Mesendoderm (in vitro differentiated cells): ENCODE measurements around the gene ATP1B2.
A peak's percentile ranks its signal among the peaks of the same experiment; 100 is the strongest.

Source experiments
- DNase-seq: peaks from one replicate; pipeline ENCODE4 v3.0.0; 2013
- H2AK5ac ChIP-seq: 2 replicates; pipeline ENCODE4 v1.6.1; 2013; ENCODE audit warnings: low read length, inconsistent platforms
- H2BK120ac ChIP-seq: 2 replicates; pipeline ENCODE4 v1.6.1; 2013; ENCODE audit warnings: low read depth, mild to moderate bottlenecking, low read length, moderate library complexity, mixed read lengths
- H2BK15ac ChIP-seq: replicated peaks from 2 replicates; pipeline ENCODE4 v1.6.1; 2013; ENCODE audit warnings: low read depth, mild to moderate bottlenecking, moderate library complexity
- H2BK5ac ChIP-seq: 2 replicates; pipeline ENCODE4 v1.6.1; 2013; ENCODE audit warnings: low read length, inconsistent platforms
- H3K18ac ChIP-seq: 2 replicates; pipeline ENCODE4 v1.6.1; 2013; ENCODE audit warnings: mild to moderate bottlenecking, low read length, mixed read lengths
- H3K23ac ChIP-seq: one replicate; pipeline ENCODE4 v1.6.1; 2013; ENCODE audit warnings: low read length
- H3K27ac ChIP-seq: 2 replicates; pipeline ENCODE4 v1.5.1; 2013; ENCODE audit warnings: low read depth, mild to moderate bottlenecking, inconsistent platforms, low read length, moderate library complexity
- H3K27me3 ChIP-seq: 2 replicates; pipeline ENCODE4 v1.6.1; 2013; ENCODE audit warnings: low read length, control low read depth, mild to moderate bottlenecking, inconsistent platforms; ENCODE audit not compliant: insufficient read depth, poor library complexity
- H3K36me3 ChIP-seq: 2 replicates; pipeline ENCODE4 v1.6.1; 2013; ENCODE audit warnings: low read length, inconsistent platforms; ENCODE audit not compliant: control insufficient read depth, insufficient read depth
- H3K4ac ChIP-seq: one replicate; pipeline ENCODE4 v1.6.1; 2013; ENCODE audit warnings: low read depth, mild to moderate bottlenecking, low read length, moderate library complexity
- H3K4me1 ChIP-seq: 2 replicates; pipeline ENCODE4 v1.6.1; 2013; ENCODE audit warnings: low read depth, low read length, inconsistent platforms; ENCODE audit not compliant: control insufficient read depth
- H3K4me2 ChIP-seq: 2 replicates; pipeline ENCODE4 v1.6.1; 2013; ENCODE audit warnings: low read length
- H3K4me3 ChIP-seq: 2 replicates; pipeline ENCODE4 v1.5.1; 2013; ENCODE audit warnings: mild to moderate bottlenecking, low read length
- H3K56ac ChIP-seq: one replicate; pipeline ENCODE4 v1.6.1; 2013; ENCODE audit warnings: low read length
- H3K79me1 ChIP-seq: 2 replicates; pipeline ENCODE4 v1.6.1; 2013; ENCODE audit warnings: low read length, inconsistent platforms
- H3K79me2 ChIP-seq: 2 replicates; pipeline ENCODE4 v1.6.1; 2013; ENCODE audit warnings: mild to moderate bottlenecking, low read length; ENCODE audit not compliant: control insufficient read depth, insufficient read depth
- H3K9ac ChIP-seq: 2 replicates; pipeline ENCODE4 v1.6.1; 2013; ENCODE audit warnings: low read length, inconsistent platforms
- H4K5ac ChIP-seq: one replicate; pipeline ENCODE4 v1.6.1; 2013; ENCODE audit warnings: low read length
- H4K8ac ChIP-seq: one replicate; pipeline ENCODE4 v1.6.1; 2013; ENCODE audit warnings: low read depth, mild to moderate bottlenecking, control low read depth, low read length, moderate library complexity
- WGBS: extraction: QIAGEN DNeasy Blood & Tissue Kit; methylation state at CpG from one replicate; pipeline ENCODE4 v1.1.7; 2013; ENCODE audit warnings: low lambda C conversion rate, missing lambda C conversion rate; ENCODE audit not compliant: insufficient coverage; ENCODE audit errors: extremely low coverage; 5-methylcytosine and 5-hydroxymethylcytosine counted together

The ATP1B2 gene

DNA sequence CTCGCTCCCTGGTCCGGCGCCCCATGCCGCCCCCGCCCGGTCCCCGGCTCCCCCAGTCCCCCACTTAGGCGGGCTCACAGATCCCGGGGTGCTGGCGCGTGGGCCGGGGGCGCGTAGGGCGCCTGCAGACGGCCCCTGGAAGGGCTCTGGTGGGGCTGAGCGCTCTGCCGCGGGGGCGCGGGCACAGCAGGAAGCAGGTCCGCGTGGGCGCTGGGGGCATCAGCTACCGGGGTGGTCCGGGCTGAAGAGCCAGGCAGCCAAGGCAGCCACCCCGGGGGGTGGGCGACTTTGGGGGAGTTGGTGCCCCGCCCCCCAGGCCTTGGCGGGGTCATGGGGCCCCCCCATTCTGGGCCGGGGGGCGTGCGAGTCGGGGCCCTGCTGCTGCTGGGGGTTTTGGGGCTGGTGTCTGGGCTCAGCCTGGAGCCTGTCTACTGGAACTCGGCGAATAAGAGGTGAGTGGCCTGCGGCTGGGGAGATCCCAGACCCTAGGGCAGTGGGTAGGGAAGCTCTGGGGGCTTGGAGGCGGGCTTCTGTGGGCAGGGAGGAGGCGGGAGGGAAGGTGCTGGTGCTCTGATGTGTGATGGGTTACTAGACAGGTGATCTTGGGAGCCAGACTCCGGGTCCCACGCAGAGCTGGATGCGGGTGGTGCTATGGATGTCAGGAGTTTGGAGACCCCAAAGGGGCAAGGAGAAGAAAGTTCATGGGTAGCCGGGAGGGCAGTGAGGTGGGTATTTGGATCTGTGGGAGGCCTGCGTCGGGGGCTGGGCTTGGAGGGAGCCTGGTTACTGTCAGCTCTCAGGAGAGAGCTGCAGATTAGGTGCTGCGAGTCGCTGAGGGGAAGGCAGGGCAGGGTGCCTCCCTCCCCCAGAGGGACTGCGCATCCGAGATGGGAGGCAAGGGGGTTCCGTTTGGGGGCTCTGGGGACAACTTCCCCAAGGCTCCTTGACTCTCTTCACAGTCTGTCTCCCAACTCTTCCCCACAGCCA lies 54.8 kb downstream of the ATP1B2 start:
- no peak overlapping the region for H4K5ac ChIP-seq
- peaks cover 6% of the 10 kb centered on the region for H3K4me1 ChIP-seq
- peak overlapping the region; percentile 82 for H3K56ac ChIP-seq
- H3K4me2 ChIP-seq, result peak overlapping the region; percentile 67
- no peak for DNase-seq
- no peaks in the 10 kb centered on the region for H3K79me1 ChIP-seq
- peak overlapping the region; percentile 54 for H3K18ac ChIP-seq
- H2BK15ac ChIP-seq, result no peak overlapping the region
- H3K4me3 ChIP-seq, result peak overlapping the region; percentile 45
- H3K23ac ChIP-seq, result no peak overlapping the region
- peaks cover 3% of the 10 kb centered on the region for H3K27me3 ChIP-seq
- no peak overlapping the region for H2BK5ac ChIP-seq
- H3K79me2 ChIP-seq, result no peaks in the 10 kb centered on the region
- no peak overlapping the region for H2AK5ac ChIP-seq
- H3K27ac ChIP-seq, result no peak overlapping the region
- H3K36me3 ChIP-seq, result no peaks in the 10 kb centered on the region
- H4K8ac ChIP-seq, result no peak overlapping the region
- H3K9ac ChIP-seq, result peak overlapping the region; percentile 72
- no peak overlapping the region for H3K4ac ChIP-seq
- no peak overlapping the region for H2BK120ac ChIP-seq
- WGBS, result no CpG with 5 or more reads among the region's 50 CpGs

DNA sequence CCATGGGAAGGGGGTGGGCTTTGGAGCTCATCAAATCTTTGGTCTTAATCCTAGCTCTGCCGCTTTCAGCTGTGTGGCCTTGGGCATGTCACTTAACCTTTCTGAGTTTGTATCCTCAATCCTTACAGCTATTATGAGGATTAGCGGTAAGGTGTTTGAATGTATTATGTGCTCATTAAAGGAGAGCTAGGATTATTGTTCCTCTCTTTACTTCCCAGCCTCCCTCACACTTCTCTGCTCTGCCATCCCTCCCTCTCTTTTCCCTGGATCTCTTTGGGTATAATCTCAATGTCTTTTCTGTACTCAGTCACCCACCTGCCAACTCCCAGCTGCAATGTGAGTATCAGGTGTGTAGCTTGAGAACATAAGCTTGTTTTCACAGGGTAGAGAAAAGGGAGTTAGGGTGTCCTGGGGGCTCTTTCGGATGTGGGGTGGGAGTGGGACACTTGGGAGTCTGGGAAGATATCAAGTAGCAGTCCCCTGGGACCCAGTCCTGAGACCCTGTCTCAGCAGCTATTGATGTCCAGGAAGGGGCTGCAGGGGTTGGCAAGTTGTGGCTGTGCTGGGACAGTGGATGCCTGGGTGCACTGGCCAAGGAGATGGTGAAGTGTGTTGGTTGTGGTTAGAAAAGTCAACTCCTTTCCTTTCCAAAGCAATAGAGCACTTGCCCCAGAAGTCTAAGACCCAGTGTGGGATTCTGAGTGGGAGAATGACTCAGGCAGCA lies 56.1 kb downstream of the ATP1B2 start:
- H2BK5ac ChIP-seq, result no peak overlapping the region
- no peak overlapping the region for H3K56ac ChIP-seq
- no peak overlapping the region for H3K27ac ChIP-seq
- H4K8ac ChIP-seq, result no peak overlapping the region
- no peak overlapping the region for H3K18ac ChIP-seq
- peaks cover 3% of the 10 kb centered on the region for H3K27me3 ChIP-seq
- DNase-seq, result no peak
- no peak overlapping the region for H2AK5ac ChIP-seq
- WGBS, result no CpG with 5 or more reads among the region's 3 CpGs
- no peak overlapping the region for H3K4me3 ChIP-seq
- no peak overlapping the region for H3K9ac ChIP-seq
- no peak overlapping the region for H3K4me2 ChIP-seq
- H3K79me1 ChIP-seq, result no peaks in the 10 kb centered on the region
- H2BK15ac ChIP-seq, result no peak overlapping the region
- H3K36me3 ChIP-seq, result no peaks in the 10 kb centered on the region
- H2BK120ac ChIP-seq, result no peak overlapping the region
- H3K4me1 ChIP-seq, result peaks cover 6% of the 10 kb centered on the region
- H3K23ac ChIP-seq, result no peak overlapping the region
- no peak overlapping the region for H4K5ac ChIP-seq
- no peak overlapping the region for H3K4ac ChIP-seq
- H3K79me2 ChIP-seq, result no peaks in the 10 kb centered on the region
